DOHH2 (cell line): Measurements from ENCODE around the gene PTCH1.

Experiments
- H3F3A ChIP-seq: fragments of 200-600 bp; sonication (generic), shearing (Covaris generic); 2 replicates; pipeline ENCODE4 v1.6.0; 2016; ENCODE audit warnings: antibody characterized with exemption, mild to moderate bottlenecking; ENCODE audit not compliant: control insufficient read depth, insufficient read depth
- H3K27ac ChIP-seq: fragments of 200-600 bp; sonication (generic); 2 replicates; pipeline ENCODE4 v1.5.1; 2014; ENCODE audit warnings: low read depth, mild to moderate bottlenecking, low read length, moderate library complexity
- H3K27me3 ChIP-seq: fragments of 200-600 bp; sonication (generic); 2 replicates; pipeline ENCODE4 v1.6.1; 2014; ENCODE audit warnings: mild to moderate bottlenecking, low read length, mixed read lengths; ENCODE audit not compliant: control insufficient read depth
- H3K36me3 ChIP-seq: fragments of 200-600 bp; sonication (generic); 2 replicates; pipeline ENCODE4 v1.6.1; 2014; ENCODE audit warnings: mild to moderate bottlenecking, low read length, moderate library complexity, mixed read lengths; ENCODE audit not compliant: control insufficient read depth
- H3K4me1 ChIP-seq: fragments of 200-600 bp; sonication (generic); 2 replicates; pipeline ENCODE4 v1.6.1; 2014; ENCODE audit warnings: mild to moderate bottlenecking, low read length, mixed read lengths; ENCODE audit not compliant: control insufficient read depth
- H3K4me2 ChIP-seq: fragments of 200-600 bp; sonication (generic); 2 replicates; pipeline ENCODE4 v1.6.0; 2014; ENCODE audit warnings: mild to moderate bottlenecking, low read length, moderate library complexity
- H3K4me3 ChIP-seq: fragments of 200-600 bp; sonication (generic); 2 replicates; pipeline ENCODE4 v1.5.1; 2014; ENCODE audit warnings: mild to moderate bottlenecking, low read length, mixed read lengths
- H3K79me2 ChIP-seq: fragments of 200-600 bp; sonication (generic); 2 replicates; pipeline ENCODE4 v1.6.1; 2014; ENCODE audit warnings: mild to moderate bottlenecking, low read length, mixed read lengths; ENCODE audit not compliant: control insufficient read depth
- H3K9me2 ChIP-seq: fragments of 200-600 bp; sonication (generic); replicated peaks from 2 replicates; pipeline ENCODE4 v1.6.1; 2014; ENCODE audit warnings: mild to moderate bottlenecking, low read length, mixed read lengths; ENCODE audit not compliant: control insufficient read depth
- H3K9me3 ChIP-seq: fragments of 200-600 bp; sonication (generic); 2 replicates; pipeline ENCODE4 v1.6.1; 2014; ENCODE audit warnings: antibody characterized with exemption, low read length, mixed read lengths; ENCODE audit not compliant: control insufficient read depth, insufficient read depth
- H4K20me1 ChIP-seq: fragments of 200-600 bp; sonication (generic); 2 replicates; pipeline ENCODE4 v1.6.0; 2014; ENCODE audit warnings: low read depth, mild to moderate bottlenecking, antibody characterized with exemption, low read length, moderate library complexity; ENCODE audit not compliant: control insufficient read depth, insufficient read depth
- EZH2phosphoT487 ChIP-seq: fragments of 200-600 bp; sonication (generic); IDR thresholded peaks from 2 replicates; pipeline ENCODE4 v1.6.1; 2017; ENCODE audit warnings: borderline replicate concordance, mild to moderate bottlenecking, antibody characterized with exemption, low read length, moderate library complexity, mixed read lengths
- TF ChIP-seq, protein P1 (sequence below): fragments of 200-600 bp; sonication (generic); IDR thresholded peaks from one replicate; pipeline ENCODE4 v1.5.1; 2014; ENCODE audit warnings: antibody characterized with exemption, mild to moderate bottlenecking, low read depth, low read length; ENCODE audit not compliant: poor library complexity, severe bottlenecking

The PTCH1 gene

DNA sequence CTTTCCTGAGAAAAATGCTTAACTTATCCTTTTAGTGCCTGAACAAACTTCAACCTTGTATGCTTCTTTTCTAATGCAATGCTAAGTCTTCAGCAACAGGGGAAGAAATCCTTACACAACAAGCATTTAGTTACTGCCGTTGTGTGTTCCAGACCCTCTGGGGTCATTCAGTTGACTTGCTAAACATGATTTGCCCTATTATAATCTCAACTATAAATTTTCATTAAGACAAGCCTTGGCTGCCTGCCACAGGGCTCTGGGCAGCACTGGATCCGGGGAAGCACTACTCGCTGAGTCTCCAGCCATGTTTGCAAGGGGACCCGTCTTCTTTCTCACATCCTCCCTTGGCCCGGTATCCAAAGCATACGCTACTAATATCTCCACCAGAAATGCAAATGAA is 58.1 kb downstream of the PTCH1 start:
- no peaks in the 10 kb centered on the region for H3K9me3 ChIP-seq
- peaks cover 28% of the 10 kb centered on the region for H3K4me1 ChIP-seq
- no peaks in the 10 kb centered on the region for H3K9me2 ChIP-seq
- H3K79me2 ChIP-seq: peaks cover 16% of the 10 kb centered on the region
- no peaks in the 10 kb centered on the region for H3K27me3 ChIP-seq
- TF ChIP-seq, protein P1, sequence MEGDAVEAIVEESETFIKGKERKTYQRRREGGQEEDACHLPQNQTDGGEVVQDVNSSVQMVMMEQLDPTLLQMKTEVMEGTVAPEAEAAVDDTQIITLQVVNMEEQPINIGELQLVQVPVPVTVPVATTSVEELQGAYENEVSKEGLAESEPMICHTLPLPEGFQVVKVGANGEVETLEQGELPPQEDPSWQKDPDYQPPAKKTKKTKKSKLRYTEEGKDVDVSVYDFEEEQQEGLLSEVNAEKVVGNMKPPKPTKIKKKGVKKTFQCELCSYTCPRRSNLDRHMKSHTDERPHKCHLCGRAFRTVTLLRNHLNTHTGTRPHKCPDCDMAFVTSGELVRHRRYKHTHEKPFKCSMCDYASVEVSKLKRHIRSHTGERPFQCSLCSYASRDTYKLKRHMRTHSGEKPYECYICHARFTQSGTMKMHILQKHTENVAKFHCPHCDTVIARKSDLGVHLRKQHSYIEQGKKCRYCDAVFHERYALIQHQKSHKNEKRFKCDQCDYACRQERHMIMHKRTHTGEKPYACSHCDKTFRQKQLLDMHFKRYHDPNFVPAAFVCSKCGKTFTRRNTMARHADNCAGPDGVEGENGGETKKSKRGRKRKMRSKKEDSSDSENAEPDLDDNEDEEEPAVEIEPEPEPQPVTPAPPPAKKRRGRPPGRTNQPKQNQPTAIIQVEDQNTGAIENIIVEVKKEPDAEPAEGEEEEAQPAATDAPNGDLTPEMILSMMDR: no peak
- no peak for TF ChIP-seq EZH2phosphoT487
- no peaks in the 10 kb centered on the region for H4K20me1 ChIP-seq
- peaks cover 8% of the 10 kb centered on the region for H3F3A ChIP-seq
- peaks cover 91% of the 10 kb centered on the region for H3K36me3 ChIP-seq
- H3K4me3 ChIP-seq: no peak overlapping the region
- no peak overlapping the region for H3K27ac ChIP-seq
- no peak overlapping the region for H3K4me2 ChIP-seq

DNA sequence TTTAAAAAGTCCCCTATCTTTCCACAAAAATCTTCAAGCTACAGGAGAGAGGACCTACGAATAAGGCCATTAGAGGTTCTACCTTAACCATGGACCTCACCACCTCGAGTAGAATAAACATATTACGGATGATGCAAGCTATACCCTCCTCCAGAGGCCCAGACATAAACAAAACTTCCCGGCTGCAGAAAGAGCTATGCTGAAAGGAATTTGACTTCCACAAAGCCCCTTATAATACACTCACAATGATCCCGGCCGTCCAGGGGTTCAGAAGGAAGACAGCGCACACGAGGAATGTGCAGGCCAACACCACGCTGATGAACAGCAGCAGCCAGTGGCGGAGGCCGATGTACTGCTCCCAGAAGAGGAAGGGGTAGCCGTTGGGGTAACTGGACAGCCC is 59.0 kb downstream of the PTCH1 start:
- peaks cover 16% of the 10 kb centered on the region for H3K79me2 ChIP-seq
- peaks cover 20% of the 10 kb centered on the region for H3K4me1 ChIP-seq
- TF ChIP-seq, protein P1: no peak
- TF ChIP-seq EZH2phosphoT487: no peak
- no peak overlapping the region for H3K4me3 ChIP-seq
- no peak overlapping the region for H3K27ac ChIP-seq
- peaks cover 94% of the 10 kb centered on the region for H3K36me3 ChIP-seq
- H3K4me2 ChIP-seq: no peak overlapping the region
- H3K9me2 ChIP-seq: no peaks in the 10 kb centered on the region
- H4K20me1 ChIP-seq: no peaks in the 10 kb centered on the region
- no peaks in the 10 kb centered on the region for H3F3A ChIP-seq
- H3K27me3 ChIP-seq: no peaks in the 10 kb centered on the region
- H3K9me3 ChIP-seq: no peaks in the 10 kb centered on the region

DNA sequence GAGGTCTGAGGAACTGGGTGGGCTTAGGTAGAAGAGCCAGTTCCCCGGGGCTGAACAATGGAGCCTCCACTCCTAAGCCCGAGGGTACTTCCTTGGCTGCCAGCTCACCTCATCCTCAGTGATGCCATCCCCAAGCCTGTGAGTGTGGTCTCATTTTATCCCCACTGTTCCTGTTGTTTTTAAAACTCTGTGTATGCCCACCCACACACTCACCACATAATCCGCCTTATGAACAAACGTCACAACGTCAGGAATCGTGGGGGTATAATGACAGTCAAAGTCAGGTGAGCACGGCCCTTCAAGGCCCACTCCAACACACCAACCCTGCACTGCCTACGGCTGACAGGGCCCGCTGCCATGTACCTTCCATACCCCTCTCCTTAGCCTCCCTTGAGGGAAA is 61.1 kb downstream of the PTCH1 start:
- H3K9me3 ChIP-seq: no peaks in the 10 kb centered on the region
- no peaks in the 10 kb centered on the region for H4K20me1 ChIP-seq
- H3K27me3 ChIP-seq: no peaks in the 10 kb centered on the region
- H3K4me1 ChIP-seq: peaks cover 2% of the 10 kb centered on the region
- H3K79me2 ChIP-seq: peaks cover under 1% of the 10 kb centered on the region; the same call in 1 of the 2 replicates
- H3F3A ChIP-seq: no peaks in the 10 kb centered on the region
- no peak overlapping the region for H3K4me3 ChIP-seq
- H3K27ac ChIP-seq: no peak overlapping the region
- TF ChIP-seq, protein P1: no peak
- no peak for TF ChIP-seq EZH2phosphoT487
- H3K4me2 ChIP-seq: no peak overlapping the region
- peaks cover 99% of the 10 kb centered on the region for H3K36me3 ChIP-seq
- no peaks in the 10 kb centered on the region for H3K9me2 ChIP-seq
